ENCODE data around the gene RGS6.

The RGS6 gene

DNA sequence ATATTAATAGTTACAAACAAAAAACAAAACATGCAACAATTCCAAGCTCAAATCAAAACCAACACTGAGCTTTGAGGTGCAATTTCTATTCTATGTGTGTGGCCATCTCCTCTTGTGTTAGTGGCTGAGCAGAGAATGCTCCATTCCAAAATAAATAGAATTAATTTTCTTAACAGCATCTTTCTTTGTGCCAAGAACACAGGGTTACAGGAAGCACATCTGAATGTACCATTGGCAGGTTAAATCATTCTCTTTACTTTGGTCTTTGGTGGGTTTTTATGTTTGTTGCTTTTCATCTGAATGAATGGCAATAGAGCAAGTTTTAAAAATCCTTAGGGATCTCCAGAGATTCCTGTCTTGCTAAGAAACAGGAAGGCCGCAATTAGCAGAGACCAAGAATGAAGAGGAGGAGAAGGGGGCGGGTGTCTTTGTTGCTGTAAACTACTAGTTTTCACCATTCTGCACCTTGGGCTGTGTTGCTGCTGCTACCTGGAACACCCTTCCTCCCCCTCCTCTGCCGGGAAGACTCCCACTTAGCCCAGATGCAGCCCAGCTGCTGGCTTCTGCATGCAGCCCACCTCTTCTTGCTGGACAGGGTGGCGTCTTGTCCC lies 165.0 kb downstream of the RGS6 start:
- TF ChIP-seq, protein P1, sequence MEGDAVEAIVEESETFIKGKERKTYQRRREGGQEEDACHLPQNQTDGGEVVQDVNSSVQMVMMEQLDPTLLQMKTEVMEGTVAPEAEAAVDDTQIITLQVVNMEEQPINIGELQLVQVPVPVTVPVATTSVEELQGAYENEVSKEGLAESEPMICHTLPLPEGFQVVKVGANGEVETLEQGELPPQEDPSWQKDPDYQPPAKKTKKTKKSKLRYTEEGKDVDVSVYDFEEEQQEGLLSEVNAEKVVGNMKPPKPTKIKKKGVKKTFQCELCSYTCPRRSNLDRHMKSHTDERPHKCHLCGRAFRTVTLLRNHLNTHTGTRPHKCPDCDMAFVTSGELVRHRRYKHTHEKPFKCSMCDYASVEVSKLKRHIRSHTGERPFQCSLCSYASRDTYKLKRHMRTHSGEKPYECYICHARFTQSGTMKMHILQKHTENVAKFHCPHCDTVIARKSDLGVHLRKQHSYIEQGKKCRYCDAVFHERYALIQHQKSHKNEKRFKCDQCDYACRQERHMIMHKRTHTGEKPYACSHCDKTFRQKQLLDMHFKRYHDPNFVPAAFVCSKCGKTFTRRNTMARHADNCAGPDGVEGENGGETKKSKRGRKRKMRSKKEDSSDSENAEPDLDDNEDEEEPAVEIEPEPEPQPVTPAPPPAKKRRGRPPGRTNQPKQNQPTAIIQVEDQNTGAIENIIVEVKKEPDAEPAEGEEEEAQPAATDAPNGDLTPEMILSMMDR (IDR thresholded peaks at IDR 0.05; ENCODE audit: low read depth, low read length, missing control alignments): no peak
- H3K4me3 ChIP-seq (ENCODE audit: low read depth, low read length): no peak overlapping the region
- DNase-seq (ENCODE audit: low read depth): no peak

DNA sequence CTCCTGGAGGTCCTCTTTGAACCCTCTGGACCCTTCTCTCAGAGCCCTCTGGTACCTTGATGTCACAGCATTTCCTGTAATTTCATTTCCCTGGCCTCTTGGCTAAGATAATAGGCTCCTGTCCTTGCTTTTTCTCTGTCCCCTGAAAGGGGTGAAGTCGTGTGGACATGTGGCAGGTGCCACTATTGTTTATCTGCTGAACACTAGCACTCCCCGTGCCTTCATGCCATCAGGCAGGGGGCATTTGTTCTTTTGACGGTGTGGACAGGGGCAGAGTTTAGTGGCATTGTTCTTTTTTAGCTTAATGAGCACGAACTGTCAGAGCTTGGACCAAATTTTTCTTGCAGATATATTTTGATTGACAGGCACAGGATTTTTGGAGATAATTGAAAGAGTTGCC lies 166.0 kb downstream of the RGS6 start:
- TF ChIP-seq, protein P1 (IDR thresholded peaks at IDR 0.05; ENCODE audit: low read depth, low read length, missing control alignments): no peak

DNA sequence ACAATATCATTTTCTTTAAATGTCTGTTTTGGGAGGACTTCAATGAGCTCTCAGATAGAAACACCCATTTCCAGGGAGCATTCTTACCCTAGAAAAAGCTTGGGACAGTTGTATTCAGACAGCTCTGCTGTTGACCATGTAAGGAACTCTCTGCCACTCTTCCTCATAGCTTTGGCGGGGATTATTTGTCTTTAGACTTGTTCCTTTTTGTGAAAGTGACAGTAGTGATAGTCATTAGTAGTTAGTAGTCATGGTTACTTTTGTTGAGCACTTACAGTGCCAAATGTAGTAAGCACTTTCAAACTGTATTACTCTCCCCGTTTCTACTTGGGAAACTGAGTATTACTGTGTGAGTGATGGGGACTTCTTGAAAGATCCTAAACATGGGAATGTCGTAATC lies 167.3 kb downstream of the RGS6 start:
- DNase-seq (ENCODE audit: low read depth): no peak
- H3K4me3 ChIP-seq (ENCODE audit: low read depth, low read length): no peak overlapping the region
- TF ChIP-seq, protein P1 (IDR thresholded peaks at IDR 0.05; ENCODE audit: low read depth, low read length, missing control alignments): no peak

More for the DNA sequence above, 166.0 kb downstream of the RGS6 start:
- no peak overlapping the region for H3K4me3 ChIP-seq (ENCODE audit: low read depth, low read length)
- no peak for DNase-seq (ENCODE audit: low read depth)

DNA sequence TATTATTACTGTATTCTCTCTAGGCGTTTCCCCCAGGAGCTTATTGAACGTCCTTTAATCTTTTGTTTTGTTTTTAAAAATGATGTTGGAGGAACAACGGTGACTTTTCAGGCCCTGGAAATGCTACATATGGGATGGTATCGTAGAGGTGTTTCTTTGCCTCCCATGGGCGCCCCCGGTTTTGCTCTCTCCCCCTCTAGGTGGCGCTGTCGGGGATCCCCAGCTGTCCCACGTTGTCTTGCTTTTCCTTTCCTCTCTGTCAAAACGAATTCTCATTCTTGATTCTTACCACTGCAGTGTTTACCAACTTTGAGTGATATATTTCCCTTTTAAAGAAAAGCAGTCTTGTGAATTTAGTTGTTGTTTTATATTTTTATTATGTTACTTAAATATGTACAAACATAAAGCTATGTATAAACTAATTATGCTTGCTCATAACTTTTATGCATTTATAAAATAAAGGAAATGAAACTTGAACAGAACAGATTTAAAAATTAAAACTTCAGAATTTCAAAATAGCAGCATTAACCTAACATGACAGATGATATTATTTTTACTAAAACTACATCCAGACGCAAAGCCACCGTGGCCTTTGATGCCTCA lies 171.9 kb downstream of the RGS6 start:
- no peak overlapping the region for H3K4me3 ChIP-seq (ENCODE audit: low read depth, low read length)
- DNase-seq (ENCODE audit: low read depth): no peak
- TF ChIP-seq, protein P1 (IDR thresholded peaks at IDR 0.05; ENCODE audit: low read depth, low read length, missing control alignments): peak; percentile 83

DNA sequence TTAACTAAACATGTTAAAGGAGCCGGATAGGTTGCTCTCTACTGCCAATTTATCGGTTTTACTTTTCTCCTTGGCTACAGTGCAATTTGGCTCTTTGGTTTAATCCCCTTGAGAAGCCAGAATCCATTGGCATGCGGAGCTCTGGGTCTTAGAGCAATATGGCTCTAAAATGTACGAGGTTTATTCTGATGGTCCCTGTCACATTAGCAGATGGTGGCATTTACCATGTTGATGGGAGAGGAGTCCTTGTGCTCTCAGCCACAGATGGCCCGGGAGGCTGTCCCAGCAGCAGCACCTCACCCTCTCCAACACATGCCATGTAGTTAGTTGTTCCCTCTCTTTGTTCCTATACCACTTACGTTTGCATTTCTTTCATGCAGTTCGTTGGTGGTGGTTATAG lies 179.7 kb downstream of the RGS6 start:
- TF ChIP-seq, protein P1 (IDR thresholded peaks at IDR 0.05; ENCODE audit: low read depth, low read length, missing control alignments): no peak
- no peak overlapping the region for H3K4me3 ChIP-seq (ENCODE audit: low read depth, low read length)
- no peak for DNase-seq (ENCODE audit: low read depth)

DNA sequence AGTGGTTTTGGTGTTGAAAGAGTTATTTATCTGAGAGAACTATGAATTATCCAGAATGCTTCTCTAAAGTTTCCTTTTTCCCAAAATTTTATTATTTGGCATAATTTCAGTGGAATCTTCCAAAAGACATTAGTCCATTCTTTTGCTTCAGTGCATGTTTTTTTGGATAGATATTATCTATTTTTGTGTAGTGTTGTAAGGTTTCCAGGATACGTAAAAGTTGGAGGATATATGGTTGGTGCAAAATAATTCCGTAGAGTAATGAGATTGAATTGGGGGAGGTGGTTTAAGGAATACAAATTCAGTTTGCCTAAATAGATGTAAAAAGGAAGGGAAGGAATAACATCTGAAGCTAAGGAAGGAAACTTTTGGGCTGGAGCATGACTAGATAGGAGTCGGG lies 186.6 kb downstream of the RGS6 start:
- DNase-seq (ENCODE audit: low read depth): no peak
- TF ChIP-seq, protein P1 (IDR thresholded peaks at IDR 0.05; ENCODE audit: low read depth, low read length, missing control alignments): no peak
- H3K4me3 ChIP-seq (ENCODE audit: low read depth, low read length): no peak overlapping the region

DNA sequence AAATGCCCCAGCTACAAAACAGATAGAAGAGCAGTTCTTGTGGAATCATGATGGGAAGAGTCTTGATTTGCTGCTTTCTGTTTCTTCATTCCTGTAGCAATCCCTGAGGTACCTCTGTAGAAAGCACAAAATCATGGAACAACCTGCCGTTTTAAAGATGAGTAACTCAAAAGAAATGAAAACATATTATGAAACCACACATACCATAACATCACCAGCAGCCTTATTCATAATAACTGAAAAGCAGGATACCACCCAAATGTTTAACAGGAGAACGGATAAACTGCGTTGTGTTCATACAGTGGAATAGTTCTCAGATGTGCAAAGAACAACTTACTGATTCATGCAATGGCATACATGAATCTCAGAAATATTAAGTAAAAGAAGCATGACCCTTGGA lies 188.1 kb downstream of the RGS6 start:
- TF ChIP-seq, protein P1 (IDR thresholded peaks at IDR 0.05; ENCODE audit: low read depth, low read length, missing control alignments): no peak
- no peak for DNase-seq (ENCODE audit: low read depth)
- H3K4me3 ChIP-seq (ENCODE audit: low read depth, low read length): no peak overlapping the region

Measured in GM12864 (cell line).